MCF 10A (cell line): Measurements from ENCODE around the gene ANTKMT. TPM values are rescaled to one million over a fixed set of nuclear protein-coding genes. Genes with fewer than 3 reads are reported as not detected.
A peak's percentile ranks its signal among the peaks of the same experiment; 100 is the strongest.

Experiments
- BruUV-seq: library from RNA; stranded (reverse); fragments of 400-500 nt; replicated peaks from 2 replicates; lab custom pipeline; 2021; lab: Mats Ljungman, UMichigan
- CTCF ChIA-PET: fragments of 300-600 bp; sonication (Branson Sonifier 250); formaldehyde crosslinking; extraction: SDS; loops from one replicate; lab custom pipeline; 2021; ENCODE audit warnings: antibody characterized with exemption, inconsistent platforms; lab: Yijun Ruan, JAX
- POLR2A ChIA-PET: fragments of 300-600, 350-650 bp; sonication (Branson Sonifier 250); formaldehyde crosslinking; extraction: SDS; loops from one replicate; lab custom pipeline; 2020; ENCODE audit warnings: antibody characterized with exemption, inconsistent platforms; lab: Yijun Ruan, JAX
- DNase-seq: peaks from one replicate; pipeline ENCODE4 v3.0.0-alpha.2; 2018; ENCODE audit not compliant: unreplicated experiment
- H3K27ac Mint-ChIP-seq: one replicate; pipeline ENCODE4 v1.8.0; 2022; ENCODE audit warnings: mild to moderate bottlenecking, low read depth, mixed read lengths; ENCODE audit not compliant: unreplicated experiment
- H3K27me3 Mint-ChIP-seq: one replicate; pipeline ENCODE4 v1.8.0; 2022; ENCODE audit warnings: mixed read lengths; ENCODE audit not compliant: insufficient read depth, unreplicated experiment
- H3K36me3 Mint-ChIP-seq: one replicate; pipeline ENCODE4 v1.8.0; 2022; ENCODE audit warnings: mild to moderate bottlenecking, moderate library complexity, mixed read lengths; ENCODE audit not compliant: insufficient read depth, unreplicated experiment
- H3K4me1 Mint-ChIP-seq: one replicate; pipeline ENCODE4 v1.8.0; 2022; ENCODE audit warnings: mixed read lengths; ENCODE audit not compliant: insufficient read depth, unreplicated experiment
- H3K4me3 Mint-ChIP-seq: one replicate; pipeline ENCODE4 v1.8.0; 2022; ENCODE audit warnings: mild to moderate bottlenecking, moderate library complexity, mixed read lengths; ENCODE audit not compliant: unreplicated experiment
- H3K9me3 Mint-ChIP-seq: one replicate; pipeline ENCODE4 v1.8.0; 2022; ENCODE audit warnings: mixed read lengths; ENCODE audit not compliant: unreplicated experiment
- intact Hi-C: fragments of 100-400 bp; cut with micrococcal nuclease; formaldehyde crosslinking; loops from 2 replicates; pipeline ENCODE4 v1.14.1; 2022
- total RNA-seq: library from RNA; stranded (reverse); gene quantifications from 2 replicates; pipeline ENCODE4 v1.2.3, GENCODE V29; 2022
- TF ChIP-seq, protein P1 (sequence below): fragments of 200-600 bp; IDR thresholded peaks from one replicate; pipeline ENCODE4 v1.8.0; 2022; ENCODE audit warnings: antibody characterized with exemption, mild to moderate bottlenecking; ENCODE audit not compliant: unreplicated experiment

Gene ANTKMT
- total RNA-seq, 1 experiment from 2014 or later = 54.7 TPM

DNA sequence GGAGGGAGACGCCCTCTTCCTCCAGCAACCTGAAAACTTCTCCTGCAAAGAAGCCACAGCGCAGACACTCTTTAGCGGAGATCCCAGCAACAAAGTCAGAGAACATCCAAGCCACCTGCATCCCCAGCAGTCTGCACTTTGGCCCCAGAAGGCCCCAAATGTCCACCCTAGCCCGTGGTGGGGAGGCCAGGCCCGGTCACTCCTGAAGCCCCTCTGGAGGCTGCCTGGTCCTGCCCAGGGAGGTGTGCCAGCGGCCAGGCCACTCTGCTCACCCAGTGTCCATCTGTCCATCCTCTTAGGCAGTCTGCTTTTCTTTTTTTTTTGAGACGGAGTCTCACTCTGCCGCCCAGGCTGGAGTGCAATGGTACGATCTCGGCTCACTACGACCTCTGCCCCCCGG lies 11.4 kb downstream of the ANTKMT start:
- BruUV-seq = no TSS peak
- TF ChIP-seq, protein P1, sequence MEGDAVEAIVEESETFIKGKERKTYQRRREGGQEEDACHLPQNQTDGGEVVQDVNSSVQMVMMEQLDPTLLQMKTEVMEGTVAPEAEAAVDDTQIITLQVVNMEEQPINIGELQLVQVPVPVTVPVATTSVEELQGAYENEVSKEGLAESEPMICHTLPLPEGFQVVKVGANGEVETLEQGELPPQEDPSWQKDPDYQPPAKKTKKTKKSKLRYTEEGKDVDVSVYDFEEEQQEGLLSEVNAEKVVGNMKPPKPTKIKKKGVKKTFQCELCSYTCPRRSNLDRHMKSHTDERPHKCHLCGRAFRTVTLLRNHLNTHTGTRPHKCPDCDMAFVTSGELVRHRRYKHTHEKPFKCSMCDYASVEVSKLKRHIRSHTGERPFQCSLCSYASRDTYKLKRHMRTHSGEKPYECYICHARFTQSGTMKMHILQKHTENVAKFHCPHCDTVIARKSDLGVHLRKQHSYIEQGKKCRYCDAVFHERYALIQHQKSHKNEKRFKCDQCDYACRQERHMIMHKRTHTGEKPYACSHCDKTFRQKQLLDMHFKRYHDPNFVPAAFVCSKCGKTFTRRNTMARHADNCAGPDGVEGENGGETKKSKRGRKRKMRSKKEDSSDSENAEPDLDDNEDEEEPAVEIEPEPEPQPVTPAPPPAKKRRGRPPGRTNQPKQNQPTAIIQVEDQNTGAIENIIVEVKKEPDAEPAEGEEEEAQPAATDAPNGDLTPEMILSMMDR = no peak
- POLR2A ChIA-PET = interaction anchor here (0.6 to 1.1 kb wide), 2 partner anchors 29 kb away, joined by 3 read pairs; no protein-coding TSS in a partner anchor
- Mint-ChIP-seq H3K4me3 (no peak overlapping the region), H3K36me3 (peaks cover 55% of the 10 kb centered on the region), H3K4me1 (peaks cover under 1% of the 10 kb centered on the region), H3K27me3 (no peaks in the 10 kb centered on the region), H3K9me3 (no peaks in the 10 kb centered on the region), H3K27ac (no peak overlapping the region)
- intact Hi-C loops = no loop called here
- DNase-seq = no peak
- CTCF ChIA-PET = interaction anchor here (0.7 to 1.7 kb wide), 3 partner anchors 12 to 48 kb away, joined by 3 read pairs; no protein-coding TSS in a partner anchor

- Mint-ChIP-seq H3K36me3 (peaks cover 59% of the 10 kb centered on the region), H3K4me3 (no peak overlapping the region), H3K4me1 (peaks cover 6% of the 10 kb centered on the region), H3K9me3 (no peaks in the 10 kb centered on the region), H3K27ac (no peak overlapping the region), H3K27me3 (no peaks in the 10 kb centered on the region)
- POLR2A ChIA-PET = interaction anchor here (0.7 to 0.8 kb wide), 2 partner anchors 21 to 49 kb away, joined by 3 to 4 read pairs; no protein-coding TSS in a partner anchor
- intact Hi-C loops = no loop called here
- DNase-seq = no peak
- TF ChIP-seq, protein P1 = no peak
- CTCF ChIA-PET = interaction anchor here (0.7 to 1.2 kb wide), 3 partner anchors 9 to 38 kb away, joined by 3 read pairs; no protein-coding TSS in a partner anchor
- no TSS peak for BruUV-seq
Measured at GRCh38 chr16:732936-733335, 12.0 kb downstream of the ANTKMT start.

DNA sequence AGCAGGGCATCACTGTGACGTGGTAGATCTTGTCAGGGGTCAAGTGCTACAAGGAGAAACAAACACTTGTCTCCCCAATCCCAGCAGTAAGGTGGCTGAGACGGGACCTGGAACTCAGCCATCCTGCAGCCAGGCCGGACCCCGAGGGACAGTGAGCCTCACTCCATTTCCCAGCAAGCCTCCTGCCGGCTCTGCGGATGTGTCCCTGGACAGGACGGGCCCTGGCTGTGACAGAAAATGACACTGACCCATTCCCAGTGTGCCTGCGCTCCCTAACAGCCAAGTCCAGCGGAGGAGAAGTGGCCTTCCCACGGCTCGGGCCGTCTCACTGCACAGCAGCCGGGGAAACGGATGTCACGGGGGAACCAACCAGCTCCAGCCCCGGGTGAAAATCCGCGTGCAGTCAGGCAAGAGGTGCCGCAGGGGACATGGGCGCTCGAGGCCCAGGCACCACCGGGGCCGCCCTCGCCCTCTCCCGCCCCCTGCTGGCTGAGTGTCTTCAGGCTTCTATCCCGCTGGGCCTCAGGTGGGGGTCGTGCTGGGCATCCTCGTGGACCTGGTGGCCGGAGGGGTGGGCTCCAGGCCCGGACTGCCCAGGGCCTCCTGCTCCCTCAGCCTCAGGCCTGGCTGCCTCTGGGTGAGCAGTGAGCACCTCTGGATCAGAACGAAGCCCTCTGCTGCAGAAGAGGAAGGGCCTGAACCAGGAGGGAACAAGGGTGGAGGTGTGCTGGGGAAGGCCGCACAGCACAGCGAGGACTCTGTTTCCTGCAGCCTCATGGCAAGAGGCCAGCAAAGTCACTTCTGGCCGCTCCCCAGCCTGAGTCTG lies 12.6 kb downstream of the ANTKMT start:
- ChIA-PET CTCF (interaction anchor here (0.7 to 1.2 kb wide), 3 partner anchors 9 to 38 kb away, joined by 3 read pairs; no protein-coding TSS in a partner anchor), POLR2A (interaction anchor here (0.7 to 0.8 kb wide), 2 partner anchors 21 to 48 kb away, joined by 3 to 4 read pairs; no protein-coding TSS in a partner anchor)
- H3K9me3 Mint-ChIP-seq = no peaks in the 10 kb centered on the region
- H3K36me3 Mint-ChIP-seq = peaks cover 56% of the 10 kb centered on the region
- BruUV-seq = no TSS peak
- peaks cover 6% of the 10 kb centered on the region for H3K4me1 Mint-ChIP-seq
- no peaks in the 10 kb centered on the region for H3K27me3 Mint-ChIP-seq
- H3K4me3 Mint-ChIP-seq = no peak overlapping the region
- intact Hi-C loops = no loop called here
- DNase-seq = no peak
- H3K27ac Mint-ChIP-seq = no peak overlapping the region
- TF ChIP-seq, protein P1 = peak; percentile 28
